NCI-H187 treated with DMSO at 0.1 percent for 48 hours (cell line): ENCODE measurements around the gene TIMP1.

Experiments
- DNase-seq: peaks from one replicate; lab custom pipeline; 2025; lab: John Stamatoyannopoulos, UW

The TIMP1 gene

GRCh38 chrX:47573341-47574075 is 8.7 kb upstream of the TIMP1 start:
- DNase-seq, result no peak

- DNase-seq, result no peak
Observed at GRCh38 chrX:47574076-47574546, 8.1 kb upstream of the TIMP1 start.

- DNase-seq, result no peak
Observed at GRCh38 chrX:47574547-47575301, 7.5 kb upstream of the TIMP1 start.

- no peak for DNase-seq
Observed at GRCh38 chrX:47576021-47576898, 6.0 kb upstream of the TIMP1 start.

GRCh38 chrX:47577424-47577823 is 4.8 kb upstream of the TIMP1 start:
- DNase-seq, result no peak

GRCh38 chrX:47577901-47578300 is 4.3 kb upstream of the TIMP1 start:
- no peak for DNase-seq

- no peak for DNase-seq
Observed at GRCh38 chrX:47578692-47579091, 3.5 kb upstream of the TIMP1 start.

- no peak for DNase-seq
Observed at GRCh38 chrX:47579537-47579936, 2.7 kb upstream of the TIMP1 start.

GRCh38 chrX:47583240-47583861 is 1.1 kb downstream of the TIMP1 start:
- no peak for DNase-seq

GRCh38 chrX:47584714-47585113 is 2.5 kb downstream of the TIMP1 start:
- no peak for DNase-seq

GRCh38 chrX:47585273-47585672 is 3.0 kb downstream of the TIMP1 start:
- DNase-seq, result no peak

GRCh38 chrX:47586043-47586787 is 4.0 kb downstream of the TIMP1 start:
- no peak for DNase-seq

GRCh38 chrX:47587091-47587891 is 5.1 kb downstream of the TIMP1 start:
- no peak for DNase-seq

GRCh38 chrX:47587906-47588735 is 5.9 kb downstream of the TIMP1 start:
- no peak for DNase-seq

GRCh38 chrX:47590984-47591383 is 8.7 kb downstream of the TIMP1 start:
- no peak for DNase-seq

- no peak for DNase-seq
Observed at GRCh38 chrX:47593522-47593921, 11.3 kb downstream of the TIMP1 start.

GRCh38 chrX:47595716-47596251 is 13.5 kb downstream of the TIMP1 start:
- no peak for DNase-seq

GRCh38 chrX:47596256-47596655 is 14.0 kb downstream of the TIMP1 start:
- DNase-seq, result no peak

- DNase-seq, result no peak
Observed at GRCh38 chrX:47597222-47597621, 15.0 kb downstream of the TIMP1 start.
